GM18505 (cell line): ENCODE results near the gene KIF16B.
A peak's percentile ranks its signal among the peaks of the same experiment; 100 is the strongest.

Source experiments
- ATAC-seq: cut with Tn5 transposase; IDR thresholded peaks from one replicate; pipeline ENCODE4 v1.9.1; 2021; ENCODE audit not compliant: unreplicated experiment
- POLR2A ChIP-seq: IDR thresholded peaks from 4 replicates; pipeline ENCODE4 v1.6.1; 2011; ENCODE audit warnings: borderline replicate concordance; ENCODE audit not compliant: insufficient read depth, insufficient read length; ENCODE audit errors: extremely low read depth

The KIF16B gene, protein sequence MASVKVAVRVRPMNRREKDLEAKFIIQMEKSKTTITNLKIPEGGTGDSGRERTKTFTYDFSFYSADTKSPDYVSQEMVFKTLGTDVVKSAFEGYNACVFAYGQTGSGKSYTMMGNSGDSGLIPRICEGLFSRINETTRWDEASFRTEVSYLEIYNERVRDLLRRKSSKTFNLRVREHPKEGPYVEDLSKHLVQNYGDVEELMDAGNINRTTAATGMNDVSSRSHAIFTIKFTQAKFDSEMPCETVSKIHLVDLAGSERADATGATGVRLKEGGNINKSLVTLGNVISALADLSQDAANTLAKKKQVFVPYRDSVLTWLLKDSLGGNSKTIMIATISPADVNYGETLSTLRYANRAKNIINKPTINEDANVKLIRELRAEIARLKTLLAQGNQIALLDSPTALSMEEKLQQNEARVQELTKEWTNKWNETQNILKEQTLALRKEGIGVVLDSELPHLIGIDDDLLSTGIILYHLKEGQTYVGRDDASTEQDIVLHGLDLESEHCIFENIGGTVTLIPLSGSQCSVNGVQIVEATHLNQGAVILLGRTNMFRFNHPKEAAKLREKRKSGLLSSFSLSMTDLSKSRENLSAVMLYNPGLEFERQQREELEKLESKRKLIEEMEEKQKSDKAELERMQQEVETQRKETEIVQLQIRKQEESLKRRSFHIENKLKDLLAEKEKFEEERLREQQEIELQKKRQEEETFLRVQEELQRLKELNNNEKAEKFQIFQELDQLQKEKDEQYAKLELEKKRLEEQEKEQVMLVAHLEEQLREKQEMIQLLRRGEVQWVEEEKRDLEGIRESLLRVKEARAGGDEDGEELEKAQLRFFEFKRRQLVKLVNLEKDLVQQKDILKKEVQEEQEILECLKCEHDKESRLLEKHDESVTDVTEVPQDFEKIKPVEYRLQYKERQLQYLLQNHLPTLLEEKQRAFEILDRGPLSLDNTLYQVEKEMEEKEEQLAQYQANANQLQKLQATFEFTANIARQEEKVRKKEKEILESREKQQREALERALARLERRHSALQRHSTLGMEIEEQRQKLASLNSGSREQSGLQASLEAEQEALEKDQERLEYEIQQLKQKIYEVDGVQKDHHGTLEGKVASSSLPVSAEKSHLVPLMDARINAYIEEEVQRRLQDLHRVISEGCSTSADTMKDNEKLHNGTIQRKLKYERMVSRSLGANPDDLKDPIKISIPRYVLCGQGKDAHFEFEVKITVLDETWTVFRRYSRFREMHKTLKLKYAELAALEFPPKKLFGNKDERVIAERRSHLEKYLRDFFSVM (N-terminal part only)

DNA sequence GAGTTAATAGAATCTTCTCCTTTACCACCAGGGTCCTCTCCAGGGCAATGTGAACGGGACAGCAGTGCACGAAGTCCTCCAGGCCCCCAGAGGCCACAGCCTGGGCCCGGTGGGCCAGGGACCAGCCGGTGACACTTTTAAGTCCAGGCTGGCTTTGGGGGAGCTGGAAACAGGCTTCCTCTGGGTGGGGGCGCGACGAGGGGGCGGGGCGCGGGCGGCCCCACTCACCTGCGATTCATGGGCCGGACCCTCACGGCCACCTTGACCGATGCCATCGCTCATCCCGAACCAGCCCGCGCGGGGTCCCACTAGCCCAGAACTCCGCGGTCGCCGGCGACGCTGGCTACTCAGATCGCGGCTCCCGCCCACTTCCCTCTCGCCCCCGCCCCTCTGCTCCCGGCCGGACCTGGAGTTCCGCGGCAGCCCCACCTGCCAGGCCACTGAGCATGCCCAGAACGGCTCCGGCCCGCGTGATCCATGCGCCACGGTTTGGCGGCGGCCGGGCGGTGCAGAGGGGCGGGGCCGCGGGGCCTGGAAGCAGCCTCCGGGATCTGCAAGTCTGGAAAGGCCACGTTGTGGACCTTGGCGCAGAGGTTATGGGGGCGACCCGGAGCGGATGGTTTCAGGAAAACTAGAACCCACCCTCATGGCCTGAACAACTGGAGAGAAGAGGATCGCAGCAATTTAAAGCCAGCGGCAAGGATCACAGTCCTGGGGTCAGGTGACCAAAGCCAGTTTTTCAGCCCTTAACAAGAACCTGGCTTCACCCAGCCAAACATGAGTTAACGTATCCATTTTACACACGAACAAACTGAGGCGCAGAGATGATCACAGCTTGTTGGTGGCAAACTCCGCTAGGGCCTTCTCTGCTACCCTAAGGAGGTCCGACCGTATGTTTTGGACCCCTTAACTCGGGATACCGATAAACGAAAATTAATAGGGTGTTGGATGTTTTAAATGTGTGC, at the start of gene KIF16B:
Gene KIF16B (minus strand): TSS at position 448 of the 965 bp plus-strand sequence. CDS start 173 bp downstream, at position 275.
- ATAC-seq, result peak; percentile 84
- TF ChIP-seq POLR2A, result peak; percentile 33

DNA sequence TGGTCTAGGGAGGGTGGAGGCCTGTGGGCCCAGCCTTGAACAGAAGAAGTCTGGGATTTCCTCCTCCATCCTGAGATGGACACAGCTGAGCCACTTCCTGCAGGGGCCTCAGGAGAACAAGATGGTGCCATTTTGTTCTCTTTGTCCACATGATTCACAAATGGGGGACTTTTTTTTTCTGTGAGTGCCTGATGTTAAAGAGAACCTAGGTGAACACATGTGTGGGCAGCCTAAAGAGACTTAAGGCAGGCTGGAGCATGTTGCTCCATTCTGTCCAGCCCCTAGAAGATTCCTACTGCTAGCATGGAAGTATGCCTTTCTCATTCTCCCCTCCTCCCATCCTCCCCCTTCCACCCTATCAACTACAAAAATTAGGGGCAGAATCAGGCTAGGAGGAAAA, 49.3 kb upstream of the KIF16B start:
- TF ChIP-seq POLR2A, result no peak
- no peak for ATAC-seq

DNA sequence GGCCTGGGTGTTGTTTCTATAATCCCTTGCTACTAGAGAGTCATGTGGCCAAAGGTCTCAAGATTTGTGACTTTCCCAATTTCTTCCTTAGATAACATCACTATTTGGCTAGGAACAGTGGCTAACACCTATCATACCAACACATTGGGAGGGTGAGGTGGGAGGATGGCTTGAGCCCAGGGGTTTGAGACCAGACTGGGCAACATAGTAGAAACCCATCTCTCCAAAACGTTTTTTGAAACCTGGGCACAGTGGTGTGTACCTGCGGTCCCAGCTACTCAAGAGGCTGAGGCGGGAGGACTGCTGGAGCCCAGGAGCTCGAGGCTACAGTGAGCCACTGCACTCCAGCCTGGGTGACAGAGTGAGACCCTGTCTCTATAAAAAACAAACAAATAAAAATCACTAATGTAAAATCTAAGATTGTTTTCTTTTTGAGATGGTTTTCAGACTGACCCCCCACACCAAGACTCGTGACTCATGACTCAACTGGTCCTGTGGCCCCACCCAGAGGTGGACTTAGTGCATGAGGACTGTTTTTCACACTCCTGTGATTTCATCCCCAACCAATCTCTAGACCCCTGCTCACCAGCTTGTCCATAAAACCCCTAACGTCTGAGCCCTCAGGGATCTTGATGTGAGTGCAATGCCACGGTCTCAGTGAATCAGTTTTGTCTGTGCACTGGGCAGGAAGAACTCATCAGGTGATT, 48.3 kb upstream of the KIF16B start:
- TF ChIP-seq POLR2A, result no peak
- no peak for ATAC-seq

DNA sequence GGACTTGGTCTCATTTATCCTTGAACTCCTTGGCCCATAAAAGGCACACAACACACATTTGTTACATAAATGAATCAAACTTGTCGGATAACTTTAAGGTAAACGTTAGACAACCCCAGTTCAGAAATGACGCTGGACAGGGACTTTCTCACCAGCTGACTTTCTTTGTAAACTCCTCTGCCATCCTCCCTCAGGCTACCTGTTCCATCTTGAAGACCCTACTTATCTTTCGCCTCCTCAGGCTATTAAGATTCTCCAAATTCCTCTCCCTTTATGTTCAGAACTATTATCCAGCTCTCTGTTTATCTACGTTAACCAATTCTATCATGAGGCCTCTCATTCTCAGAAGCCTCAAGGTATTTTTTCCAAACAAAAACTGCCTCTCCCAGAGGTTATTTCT, 47.7 kb upstream of the KIF16B start:
- no peak for TF ChIP-seq POLR2A
- ATAC-seq, result no peak

DNA sequence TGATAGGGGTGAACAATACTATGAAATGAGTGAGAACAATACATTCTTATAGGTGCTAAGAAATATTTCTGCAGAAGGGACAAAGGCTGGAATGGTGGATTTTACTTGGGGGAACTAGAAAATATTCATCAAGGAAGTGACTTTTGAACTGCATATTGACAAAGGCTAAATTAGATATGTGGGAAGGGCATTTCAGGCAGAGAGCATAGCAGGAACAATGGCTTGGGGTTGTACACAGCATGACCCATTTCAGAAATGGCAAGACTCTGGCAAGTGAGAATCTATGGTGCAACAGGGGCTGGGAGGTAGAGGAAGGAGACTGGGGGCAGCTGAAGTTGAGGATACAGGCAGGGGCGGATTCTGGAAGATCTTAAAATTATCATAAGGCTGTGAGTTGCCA, 46.7 kb upstream of the KIF16B start:
- TF ChIP-seq POLR2A, result no peak
- no peak for ATAC-seq

DNA sequence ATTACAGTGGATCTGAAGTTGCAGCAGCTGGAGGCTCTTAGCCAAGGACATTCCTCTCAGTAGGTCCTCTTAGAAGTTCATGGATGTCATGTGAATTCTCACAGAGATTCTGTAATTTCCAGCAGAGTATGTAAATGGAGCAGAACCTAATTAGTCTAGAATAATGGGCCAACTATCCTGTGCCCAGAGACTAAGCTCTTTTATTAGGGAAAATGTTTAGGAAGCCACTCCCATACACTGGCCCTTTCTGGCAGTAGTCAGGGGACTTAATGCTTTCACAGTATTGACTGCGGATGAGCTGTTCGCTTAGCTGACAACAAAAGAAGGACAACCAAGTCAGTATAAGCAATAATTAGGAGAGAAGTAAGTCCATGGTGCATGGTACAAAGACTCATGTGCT, 43.8 kb upstream of the KIF16B start:
- TF ChIP-seq POLR2A, result no peak
- no peak for ATAC-seq

DNA sequence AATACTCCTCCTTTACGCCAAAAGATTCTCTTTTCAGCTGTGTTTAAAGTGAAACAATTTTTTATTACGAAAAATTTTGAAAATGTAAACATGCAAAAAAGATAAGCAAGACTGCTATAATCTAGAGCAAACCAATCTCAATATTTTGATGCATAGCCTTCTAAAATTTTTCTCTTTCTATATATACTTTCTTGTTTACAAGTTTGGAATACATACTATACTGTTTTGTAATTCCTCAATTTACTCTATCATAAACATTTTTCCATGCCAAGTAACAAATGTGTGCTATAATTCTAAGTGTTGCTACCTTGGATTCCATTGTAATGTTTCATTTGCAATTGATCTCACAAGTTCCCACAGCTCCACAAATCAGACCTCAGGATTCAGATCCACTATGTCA, 43.1 kb upstream of the KIF16B start:
- no peak for ATAC-seq
- TF ChIP-seq POLR2A, result no peak

DNA sequence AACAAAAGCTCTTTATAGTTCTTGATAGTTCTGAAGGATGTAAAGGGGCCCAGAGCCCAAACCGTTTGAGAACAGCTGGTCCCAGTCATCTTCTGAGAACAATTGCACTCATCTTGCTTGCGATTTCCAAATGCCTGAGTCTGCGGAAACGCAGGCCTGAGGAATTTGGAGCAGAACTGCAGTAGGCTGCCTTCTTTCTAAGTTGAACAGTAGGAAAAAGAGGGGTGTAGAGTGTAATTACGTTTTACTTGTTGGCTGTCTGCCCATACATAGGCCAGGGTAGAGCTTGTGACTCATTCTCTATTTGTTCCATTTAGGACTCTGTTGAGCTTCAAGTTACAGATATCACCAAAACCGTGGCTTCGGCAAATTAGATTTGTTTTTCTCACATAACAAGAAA, 42.0 kb upstream of the KIF16B start:
- ATAC-seq, result no peak

DNA sequence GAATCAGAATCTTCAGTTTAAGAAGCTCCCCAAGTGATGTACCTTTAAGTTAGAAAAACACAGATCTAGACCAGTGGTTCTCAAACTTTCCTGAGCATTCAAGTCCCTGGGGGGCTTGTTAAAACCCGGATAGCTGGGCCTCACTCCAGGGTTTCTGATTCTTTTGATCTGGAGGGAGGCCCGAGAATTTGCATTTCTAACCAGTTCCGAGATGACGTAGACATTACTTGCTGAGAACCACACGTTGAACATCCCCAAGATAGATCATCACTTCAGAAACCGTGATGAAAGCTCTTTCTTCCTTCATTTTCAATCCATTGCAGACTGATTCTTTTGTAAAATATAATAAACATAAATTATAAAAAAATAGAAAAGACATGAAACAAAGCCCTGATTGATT, 40.7 kb upstream of the KIF16B start:
- no peak for ATAC-seq
- TF ChIP-seq POLR2A, result no peak

More for the DNA sequence above, 42.0 kb upstream of the KIF16B start:
- TF ChIP-seq POLR2A, result no peak

DNA sequence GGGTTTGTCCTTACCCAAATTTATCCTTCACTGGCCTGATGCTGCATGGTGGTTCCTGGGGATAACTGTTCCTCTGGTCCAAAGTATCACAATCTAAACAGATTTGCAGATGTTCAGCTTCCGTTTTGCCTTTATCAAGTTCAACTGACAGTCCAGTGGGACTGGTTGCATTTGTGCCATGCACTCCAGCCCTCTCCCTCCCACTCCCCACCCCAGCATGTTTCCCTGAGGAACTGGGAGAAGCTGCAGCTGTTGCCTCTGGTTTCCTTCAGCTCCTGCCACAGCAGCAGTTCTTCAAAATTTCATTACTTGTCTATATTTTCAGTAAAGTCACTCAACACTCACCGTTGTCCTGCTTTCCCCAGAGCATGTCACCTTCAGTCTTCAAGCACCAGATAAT, 39.5 kb upstream of the KIF16B start:
- ATAC-seq, result no peak
- TF ChIP-seq POLR2A, result no peak

DNA sequence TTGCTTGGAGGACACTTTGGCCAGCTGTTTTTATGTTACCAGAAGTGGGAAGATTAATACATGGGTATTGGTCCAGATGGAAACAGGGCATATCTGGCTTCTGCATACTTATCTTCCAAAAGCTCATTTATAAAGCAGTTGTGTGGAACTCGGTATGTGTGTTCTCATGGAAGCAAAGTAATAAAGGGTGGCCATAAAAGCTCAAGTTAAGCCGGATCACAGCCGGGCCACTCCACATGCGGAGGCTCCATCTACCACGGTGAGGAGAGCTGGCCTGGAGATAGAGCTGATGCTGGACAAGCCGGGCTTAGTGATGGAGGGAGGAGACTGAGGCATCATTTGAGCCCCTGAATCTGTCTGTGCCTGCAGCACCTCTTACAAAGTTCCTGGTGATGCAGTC, 38.6 kb upstream of the KIF16B start:
- TF ChIP-seq POLR2A, result no peak
- ATAC-seq, result no peak
